ENCODE data around the gene SHD.
"Not testable (repeated sequence)": the region's sequence is repeated elsewhere in the genome, so short reads cannot be mapped to it uniquely, and the experiment has no call there.

The SHD gene

GRCh38 chr19:4278419-4279266 is at the start of gene SHD:
Gene SHD, plus strand, starts transcription at chr19:4279266. Its CDS starts 798 bp downstream, at chr19:4280064.
- no peak for DNase-seq

GRCh38 chr19:4230237-4230636 is 48.8 kb upstream of the SHD start:
- DNase-seq, result not testable (repeated sequence)

GRCh38 chr19:4231521-4231920 is 47.5 kb upstream of the SHD start:
- DNase-seq, result not testable (repeated sequence)

GRCh38 chr19:4232139-4232538 is 46.9 kb upstream of the SHD start:
- not testable (repeated sequence) for DNase-seq

GRCh38 chr19:4232614-4233281 is 46.3 kb upstream of the SHD start:
- DNase-seq, result no peak

- DNase-seq, result no peak
Measured at GRCh38 chr19:4233282-4233853, 45.7 kb upstream of the SHD start.

- no peak for DNase-seq
Measured at GRCh38 chr19:4234142-4234861, 44.8 kb upstream of the SHD start.

- no peak for DNase-seq
Measured at GRCh38 chr19:4234862-4235201, 44.2 kb upstream of the SHD start.

- DNase-seq, result not testable (repeated sequence)
Measured at GRCh38 chr19:4237510-4237909, 41.6 kb upstream of the SHD start.

- no peak for DNase-seq
Measured at GRCh38 chr19:4238831-4239230, 40.2 kb upstream of the SHD start.

- no peak for DNase-seq
Measured at GRCh38 chr19:4241824-4242430, 37.1 kb upstream of the SHD start.

GRCh38 chr19:4245938-4246337 is 33.1 kb upstream of the SHD start:
- DNase-seq, result not testable (repeated sequence)

- peak; percentile 99 for DNase-seq
Measured at GRCh38 chr19:4246767-4247593, 32.1 kb upstream of the SHD start, which contains the start of gene YJU2. Gene YJU2, plus strand, starts transcription at chr19:4247080. Its CDS starts 67 bp downstream, at chr19:4247147.

GRCh38 chr19:4256563-4256962 is 22.5 kb upstream of the SHD start:
- no peak for DNase-seq

GRCh38 chr19:4257025-4257424 is 22.0 kb upstream of the SHD start:
- no peak for DNase-seq

- no peak for DNase-seq
Measured at GRCh38 chr19:4258181-4258580, 20.9 kb upstream of the SHD start.

GRCh38 chr19:4260613-4261191 is 18.4 kb upstream of the SHD start:
- no peak for DNase-seq

- no peak for DNase-seq
Measured at GRCh38 chr19:4264812-4265211, 14.3 kb upstream of the SHD start.

- no peak for DNase-seq
Measured at GRCh38 chr19:4266253-4267000, 12.6 kb upstream of the SHD start.

GRCh38 chr19:4267101-4267900 is 11.8 kb upstream of the SHD start:
- DNase-seq, result peak; percentile 65

Measured in HCEC 1CT (cell line).